ENCODE data around the gene ESPNL.

Gene ESPNL

GRCh38 chr2:238092486-238093035 is 7.6 kb upstream of the ESPNL start:
- peak; percentile 9 for DNase-seq (ENCODE audit: extremely low spot score)
- ChIA-PET POLR2A (no interaction called here), CTCF (no interaction called here)
- TF ChIP-seq, protein P1, sequence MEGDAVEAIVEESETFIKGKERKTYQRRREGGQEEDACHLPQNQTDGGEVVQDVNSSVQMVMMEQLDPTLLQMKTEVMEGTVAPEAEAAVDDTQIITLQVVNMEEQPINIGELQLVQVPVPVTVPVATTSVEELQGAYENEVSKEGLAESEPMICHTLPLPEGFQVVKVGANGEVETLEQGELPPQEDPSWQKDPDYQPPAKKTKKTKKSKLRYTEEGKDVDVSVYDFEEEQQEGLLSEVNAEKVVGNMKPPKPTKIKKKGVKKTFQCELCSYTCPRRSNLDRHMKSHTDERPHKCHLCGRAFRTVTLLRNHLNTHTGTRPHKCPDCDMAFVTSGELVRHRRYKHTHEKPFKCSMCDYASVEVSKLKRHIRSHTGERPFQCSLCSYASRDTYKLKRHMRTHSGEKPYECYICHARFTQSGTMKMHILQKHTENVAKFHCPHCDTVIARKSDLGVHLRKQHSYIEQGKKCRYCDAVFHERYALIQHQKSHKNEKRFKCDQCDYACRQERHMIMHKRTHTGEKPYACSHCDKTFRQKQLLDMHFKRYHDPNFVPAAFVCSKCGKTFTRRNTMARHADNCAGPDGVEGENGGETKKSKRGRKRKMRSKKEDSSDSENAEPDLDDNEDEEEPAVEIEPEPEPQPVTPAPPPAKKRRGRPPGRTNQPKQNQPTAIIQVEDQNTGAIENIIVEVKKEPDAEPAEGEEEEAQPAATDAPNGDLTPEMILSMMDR (IDR thresholded peaks at IDR 0.05; ENCODE audit: control extremely low read depth, extremely low read depth, low read depth, missing control alignments): no peak

DNA sequence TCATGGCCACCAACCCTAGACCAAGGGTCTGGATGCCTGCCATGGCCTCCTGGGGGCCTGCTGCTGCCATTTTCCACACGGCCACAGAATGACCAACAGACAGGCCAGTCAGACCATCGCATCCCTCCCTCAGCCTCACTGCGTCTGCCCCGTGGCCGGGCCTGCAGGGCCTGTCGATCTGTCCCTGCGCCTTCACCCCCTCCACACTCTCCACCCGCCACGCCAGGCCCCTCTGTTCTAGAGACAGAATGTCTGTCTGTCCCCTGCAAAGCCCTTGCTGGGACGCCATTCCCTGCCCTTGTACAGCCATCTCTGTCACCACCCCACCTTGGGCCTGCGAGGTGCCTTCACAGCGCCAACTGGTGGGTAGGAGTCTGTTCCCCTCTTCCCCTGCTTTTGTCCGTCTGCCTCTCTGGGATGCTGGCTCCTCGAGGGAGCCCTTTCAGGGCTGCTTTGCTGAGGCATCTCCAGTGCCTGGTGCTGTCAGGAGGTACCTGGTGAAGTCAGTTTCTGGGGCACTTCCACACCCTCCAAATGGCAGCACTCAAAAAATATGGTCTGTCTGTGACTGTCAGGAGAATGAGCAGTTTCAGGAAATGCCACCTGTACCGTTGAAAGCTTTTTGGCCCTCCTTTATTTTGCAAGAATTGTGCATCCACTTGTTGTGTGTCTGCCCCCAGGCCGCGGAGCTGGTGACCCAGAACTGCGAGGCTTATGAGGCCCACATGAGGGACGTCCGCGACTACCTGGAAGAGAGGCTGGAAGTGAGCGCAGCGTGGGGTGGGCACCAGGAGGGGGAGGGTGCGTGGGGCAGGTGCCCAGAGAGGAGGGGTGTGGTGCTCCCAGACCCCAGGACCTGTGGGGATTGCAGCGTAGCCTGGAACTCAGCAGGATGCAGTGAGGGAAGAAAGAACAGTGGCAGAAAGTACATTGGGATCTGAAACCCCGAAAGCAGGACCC is 6.7 kb upstream of the ESPNL start:
- ChIA-PET POLR2A (no interaction called here), CTCF (no interaction called here)
- TF ChIP-seq, protein P1 (IDR thresholded peaks at IDR 0.05; ENCODE audit: control extremely low read depth, extremely low read depth, low read depth, missing control alignments): no peak
- DNase-seq (ENCODE audit: extremely low spot score): peak; percentile 17

- POLR2A ChIA-PET: no interaction called here
- CTCF ChIA-PET: no interaction called here
- no peak for DNase-seq (ENCODE audit: extremely low spot score)
- TF ChIP-seq, protein P1 (IDR thresholded peaks at IDR 0.05; ENCODE audit: control extremely low read depth, extremely low read depth, low read depth, missing control alignments): no peak
Measured at GRCh38 chr2:238094438-238095022, 5.6 kb upstream of the ESPNL start.

DNA sequence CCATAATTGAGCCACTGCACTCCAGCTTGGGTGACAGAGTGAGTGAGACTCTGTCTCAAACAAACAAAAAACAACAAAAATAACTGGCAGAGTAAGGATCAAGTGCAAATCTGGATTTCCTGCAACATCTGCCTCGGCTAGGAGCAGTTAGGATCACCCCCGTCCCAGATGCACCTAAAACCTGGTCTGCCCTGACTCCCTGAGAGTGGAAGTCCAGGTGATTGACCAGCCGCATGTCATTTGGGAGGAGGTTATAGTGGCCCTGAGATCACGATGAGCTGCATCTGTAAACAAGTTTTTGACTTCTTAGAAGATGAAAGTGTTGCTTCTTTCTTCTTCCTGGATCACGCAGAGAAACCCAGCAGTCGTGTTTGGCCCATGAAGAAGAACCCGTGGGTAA is 5.0 kb upstream of the ESPNL start:
- CTCF ChIA-PET: no interaction called here

DNA sequence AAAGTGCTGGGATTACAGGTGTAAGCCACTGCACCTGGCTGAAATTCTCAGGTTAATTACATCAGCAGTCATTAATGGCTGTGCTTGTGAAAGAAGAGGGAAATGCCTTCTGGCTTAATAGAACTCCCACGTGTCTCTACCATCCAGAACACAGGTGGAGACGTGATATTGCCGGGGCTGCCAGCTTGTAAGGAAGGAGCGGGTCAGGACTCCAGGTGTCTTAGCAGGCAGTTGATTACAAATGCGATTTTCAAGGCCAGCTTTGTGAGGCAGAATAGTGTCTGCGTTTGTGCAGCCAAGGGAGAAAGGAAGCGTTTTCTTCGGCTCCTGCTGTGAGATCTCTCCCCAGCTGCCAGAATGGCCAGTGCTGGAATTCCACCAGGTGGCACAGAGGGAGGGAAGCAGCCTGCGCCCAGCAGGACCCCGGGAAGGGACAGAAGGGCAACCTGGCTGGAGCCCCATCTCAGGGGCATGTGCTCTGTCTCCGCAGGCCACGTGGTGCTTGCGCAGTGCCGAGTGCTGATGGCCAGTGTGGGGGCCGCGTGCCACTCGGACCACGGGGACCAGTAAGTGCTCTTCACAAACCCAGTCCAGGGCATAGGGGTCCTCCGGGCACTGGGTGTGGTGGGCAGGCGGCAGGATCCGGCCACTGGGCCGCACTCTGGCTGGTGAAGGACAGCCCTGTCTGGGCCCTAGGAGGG is 3.7 kb upstream of the ESPNL start:
- ChIA-PET CTCF (no interaction called here), POLR2A (no interaction called here)
- TF ChIP-seq, protein P1 (IDR thresholded peaks at IDR 0.05; ENCODE audit: control extremely low read depth, extremely low read depth, low read depth, missing control alignments): no peak
- DNase-seq (ENCODE audit: extremely low spot score): no peak

More for the DNA sequence above, 5.0 kb upstream of the ESPNL start:
- POLR2A ChIA-PET: no interaction called here
- no peak for DNase-seq (ENCODE audit: extremely low spot score)
- TF ChIP-seq, protein P1 (IDR thresholded peaks at IDR 0.05; ENCODE audit: control extremely low read depth, extremely low read depth, low read depth, missing control alignments): no peak
